GM19372 (cell line): ENCODE data around the gene LSM14B.

Experiments used
- ATAC-seq: cut with Tn5 transposase; IDR thresholded peaks from one replicate; pipeline ENCODE4 v1.9.1; 2021; ENCODE audit warnings: mild to moderate bottlenecking, low read depth, moderate library complexity; ENCODE audit not compliant: unreplicated experiment

Gene LSM14B

GRCh38 chr20:62131560-62132320, 9.5 kb downstream of the LSM14B start:
- ATAC-seq = no peak

GRCh38 chr20:62132421-62132820, 10.1 kb downstream of the LSM14B start:
- ATAC-seq = no peak

DNA sequence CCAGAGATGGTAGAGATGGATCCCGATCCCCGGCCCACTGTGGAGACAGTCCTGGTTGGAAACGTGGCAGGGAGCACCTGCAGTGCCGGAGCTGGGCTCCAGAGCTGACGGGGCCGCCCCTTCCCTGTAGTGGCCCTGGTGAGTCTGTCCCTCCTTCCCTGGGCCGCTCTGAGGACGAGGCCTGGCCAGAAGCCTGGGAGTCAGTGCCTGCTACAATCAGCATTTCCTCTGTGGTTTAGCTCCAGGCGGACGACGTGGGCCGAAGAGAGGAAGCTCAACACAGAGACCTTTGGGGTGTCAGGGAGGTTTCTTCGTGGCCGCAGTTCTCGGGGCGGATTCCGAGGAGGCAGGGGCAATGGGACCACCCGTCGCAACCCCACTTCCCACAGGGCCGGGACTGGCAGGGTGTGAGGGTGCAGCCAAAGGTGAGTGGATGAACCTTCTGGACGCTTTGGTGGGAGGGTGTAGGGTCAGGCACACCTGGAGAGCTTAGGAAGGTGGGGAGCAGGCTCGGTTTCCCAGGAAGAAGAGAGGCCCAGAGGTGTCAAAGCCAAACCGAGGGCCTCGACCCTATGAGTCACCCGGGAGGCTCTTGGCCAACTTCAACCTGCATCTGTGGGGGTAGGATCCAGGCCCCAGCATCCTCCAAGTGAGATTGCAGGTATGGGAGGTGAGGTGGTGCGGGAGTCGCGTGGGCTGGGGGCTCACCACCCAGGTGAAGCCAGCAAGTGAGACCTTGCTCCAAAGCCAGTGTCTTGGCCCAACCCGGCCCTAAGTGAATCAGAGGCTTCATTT, 11.0 kb downstream of the LSM14B start:
- no peak for ATAC-seq

DNA sequence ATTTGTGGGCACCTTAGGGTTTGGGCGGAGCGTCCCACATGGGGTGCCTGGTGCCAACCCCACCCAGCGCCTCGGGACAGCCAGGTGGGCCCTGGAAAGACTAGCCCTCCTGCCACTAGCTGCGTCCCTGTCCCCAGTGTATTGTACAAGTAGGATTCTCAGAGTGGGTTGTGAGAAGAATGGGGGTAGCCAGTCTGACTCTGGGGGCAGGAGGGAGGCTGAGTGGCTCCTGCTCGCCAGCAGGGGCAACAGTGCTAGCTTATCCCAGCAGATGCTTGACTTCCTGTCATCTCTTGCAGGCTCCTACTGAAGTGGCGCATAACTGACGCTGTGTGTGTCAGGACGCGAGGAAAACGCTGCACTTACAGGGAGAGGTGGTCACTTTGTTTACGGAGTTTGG, 11.6 kb downstream of the LSM14B start:
- ATAC-seq = no peak

GRCh38 chr20:62134735-62135231, 12.5 kb downstream of the LSM14B start:
- no peak for ATAC-seq

- ATAC-seq = no peak
These were observed 13.4 kb downstream of the LSM14B start for GRCh38 chr20:62135573-62136266.

- no peak for ATAC-seq
These were observed 14.2 kb downstream of the LSM14B start for GRCh38 chr20:62136283-62137091.

- no peak for ATAC-seq
These were observed 14.8 kb downstream of the LSM14B start for GRCh38 chr20:62137092-62137384.

- ATAC-seq = no peak
These were observed 15.4 kb downstream of the LSM14B start for GRCh38 chr20:62137478-62138203.

- no peak for ATAC-seq
These were observed 15.9 kb downstream of the LSM14B start for GRCh38 chr20:62138204-62138543.

- ATAC-seq = no peak
These were observed 16.6 kb downstream of the LSM14B start for GRCh38 chr20:62138912-62139311.

GRCh38 chr20:62139636-62140035, 17.4 kb downstream of the LSM14B start:
- no peak for ATAC-seq

- ATAC-seq = no peak
These were observed 18.7 kb downstream of the LSM14B start for GRCh38 chr20:62141043-62141396.

GRCh38 chr20:62141397-62142251, 19.3 kb downstream of the LSM14B start:
- ATAC-seq = no peak

DNA sequence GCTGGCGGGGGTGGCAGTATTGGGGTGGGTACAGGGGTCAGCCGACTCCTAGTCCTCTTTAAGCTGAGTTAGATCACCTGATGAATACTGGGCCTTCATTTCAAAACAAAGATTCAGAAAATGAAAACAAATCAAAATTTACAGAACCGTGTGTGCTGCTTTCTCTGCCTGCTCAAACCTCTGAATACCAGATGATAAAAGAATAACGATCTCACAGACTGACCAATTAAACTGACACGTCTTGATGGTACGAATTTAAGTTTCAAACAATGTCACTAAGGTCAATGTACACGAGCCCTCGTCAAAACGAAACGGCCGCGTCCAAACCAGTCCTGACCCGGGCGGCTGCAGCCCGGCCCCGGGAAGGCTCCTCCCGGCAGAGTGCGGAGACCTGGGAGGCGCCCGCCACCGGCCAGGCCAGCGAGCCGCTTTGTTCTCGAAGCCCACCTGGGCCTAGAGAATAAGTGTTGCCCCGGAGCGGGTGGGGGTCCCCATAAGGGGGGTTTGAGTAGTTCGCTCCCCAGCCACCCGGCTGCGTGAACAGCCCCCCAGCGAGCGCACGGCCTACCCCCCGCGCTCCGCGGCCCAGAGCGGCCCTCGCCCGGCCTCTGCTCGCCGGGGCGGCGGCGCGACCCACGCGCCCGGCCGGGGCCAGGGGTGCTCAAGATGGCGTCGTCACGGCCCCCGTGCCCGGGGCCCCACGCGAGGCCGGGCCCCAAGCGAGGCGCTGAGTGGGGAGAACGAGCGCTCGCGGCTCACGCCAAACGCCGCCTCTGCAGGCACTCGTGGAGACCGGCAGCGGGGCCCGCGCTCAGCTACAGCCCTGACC, 20.2 kb downstream of the LSM14B start:
- no peak for ATAC-seq

GRCh38 chr20:62143081-62143956, 21.0 kb downstream of the LSM14B start, which contains the start of the genes PSMA7 and SS18L1:
Gene PSMA7 (minus strand): TSS chr20:62143394. CDS start chr20:62143303, 91 bp downstream.
Gene SS18L1 (plus strand): TSS chr20:62143769. CDS start chr20:62143821, 52 bp downstream.
- ATAC-seq = peak; percentile 77
